GM19452 (cell line): ENCODE data around the gene NDUFA5.
"Not testable (repeated sequence)": the region's sequence is repeated elsewhere in the genome, so short reads cannot be mapped to it uniquely, and the experiment has no call there.

Experiments used
- ATAC-seq: cut with Tn5 transposase; IDR thresholded peaks from one replicate; pipeline ENCODE4 v1.9.1; 2021; ENCODE audit not compliant: unreplicated experiment

The NDUFA5 gene

DNA sequence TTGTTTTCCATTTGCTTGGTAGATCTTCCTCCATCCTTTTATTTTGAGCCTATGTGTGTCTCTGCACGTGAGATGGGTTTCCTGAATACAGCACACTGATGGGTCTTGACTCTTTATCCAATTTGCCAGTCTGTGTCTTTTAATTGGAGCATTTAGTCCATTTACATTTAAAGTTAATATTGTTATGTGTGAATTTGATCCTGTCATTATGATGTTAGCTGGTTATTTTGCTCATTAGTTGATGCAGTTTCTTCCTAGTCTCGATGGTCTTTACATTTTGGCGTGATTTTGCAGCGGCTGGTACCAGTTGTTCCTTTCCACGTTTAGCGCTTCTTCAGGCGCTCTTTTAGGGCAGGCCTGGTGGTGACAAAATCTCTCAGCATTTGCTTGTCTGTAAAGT lies 31.1 kb downstream of the NDUFA5 start:
- not testable (repeated sequence) for ATAC-seq

DNA sequence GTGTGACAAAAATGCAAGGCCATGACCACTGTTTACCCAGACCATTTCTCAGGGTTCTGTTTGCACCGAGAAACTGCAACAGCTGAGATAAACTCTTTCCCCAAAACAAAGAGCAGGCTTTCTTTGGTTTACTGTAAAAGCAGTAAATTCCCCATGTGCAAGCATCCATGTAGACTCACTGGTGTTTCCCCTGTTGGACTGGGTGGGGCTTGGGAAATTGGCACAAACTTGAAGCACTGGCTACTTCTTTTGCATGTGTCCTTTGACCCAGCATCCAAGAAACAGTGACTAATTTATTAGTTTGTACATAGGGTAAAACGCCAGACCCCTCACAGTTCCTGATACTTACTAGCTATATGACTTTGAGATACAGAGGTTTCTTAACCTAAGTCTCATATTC lies 35.6 kb downstream of the NDUFA5 start:
- ATAC-seq = no peak

DNA sequence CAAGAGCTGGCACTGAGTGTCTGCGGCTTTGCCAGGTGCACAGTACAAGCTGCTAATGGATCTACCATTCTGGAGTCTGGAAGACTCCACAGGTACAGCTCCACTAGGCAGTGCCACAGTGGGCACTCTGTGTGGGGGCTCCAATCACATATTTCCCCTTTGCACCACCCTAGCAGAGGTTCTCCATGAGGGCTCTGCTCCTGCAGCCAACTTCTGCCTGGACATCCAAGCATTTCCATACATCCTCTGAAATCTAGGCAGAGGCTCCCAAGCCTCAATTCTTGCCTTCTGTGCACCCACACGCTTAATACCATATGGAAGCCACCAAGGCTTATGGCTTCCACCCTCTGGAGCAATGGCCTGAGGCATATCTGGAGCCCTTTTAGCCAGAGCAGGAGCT lies 52.4 kb downstream of the NDUFA5 start:
- ATAC-seq = no peak

DNA sequence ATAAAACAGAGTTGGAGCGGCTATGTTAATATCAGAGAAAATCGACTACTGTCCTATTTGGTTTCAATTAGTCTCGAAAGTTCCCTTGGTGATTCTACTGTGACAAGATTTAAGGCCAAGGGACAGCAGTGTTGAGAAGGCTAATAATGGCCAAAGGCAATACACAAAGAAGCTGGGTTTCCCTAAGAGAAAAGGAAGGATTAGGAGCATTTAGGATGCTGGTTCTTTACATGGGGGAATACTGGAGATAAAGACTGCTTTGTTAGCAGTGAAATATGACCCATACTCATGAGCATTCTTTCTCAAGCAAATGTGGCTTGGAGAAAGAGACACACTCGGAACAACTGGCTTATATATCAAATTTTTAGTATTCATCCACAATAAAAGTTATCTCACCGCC lies 55.4 kb downstream of the NDUFA5 start:
- ATAC-seq = no peak

DNA sequence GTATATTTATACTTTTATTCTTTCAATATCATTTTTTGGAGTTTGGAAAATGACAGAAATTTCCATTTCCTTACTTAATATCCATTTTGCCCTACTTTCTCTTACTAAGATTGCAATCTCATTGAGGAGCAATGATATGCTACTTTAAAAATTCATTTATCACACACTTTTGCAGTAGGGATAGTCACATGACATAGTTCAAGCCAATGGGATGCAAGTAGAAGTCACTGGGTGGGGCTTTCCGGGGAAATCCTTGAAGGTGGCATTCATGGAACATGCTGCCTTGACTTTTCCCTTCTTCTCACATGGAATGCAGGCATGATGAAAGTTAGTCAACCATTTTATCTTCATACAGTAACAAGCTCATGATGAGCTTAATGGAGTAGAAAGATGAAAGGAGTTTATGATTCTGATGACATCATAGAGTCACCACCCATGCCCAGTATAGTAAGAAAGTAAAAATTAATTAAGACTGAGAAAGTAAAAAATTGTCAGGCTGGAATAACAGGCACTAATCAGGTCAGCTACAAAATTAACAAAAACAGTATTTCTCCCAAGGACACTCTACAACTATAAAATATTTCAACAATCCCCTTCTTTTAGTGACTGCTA lies 56.6 kb downstream of the NDUFA5 start:
- ATAC-seq = no peak

DNA sequence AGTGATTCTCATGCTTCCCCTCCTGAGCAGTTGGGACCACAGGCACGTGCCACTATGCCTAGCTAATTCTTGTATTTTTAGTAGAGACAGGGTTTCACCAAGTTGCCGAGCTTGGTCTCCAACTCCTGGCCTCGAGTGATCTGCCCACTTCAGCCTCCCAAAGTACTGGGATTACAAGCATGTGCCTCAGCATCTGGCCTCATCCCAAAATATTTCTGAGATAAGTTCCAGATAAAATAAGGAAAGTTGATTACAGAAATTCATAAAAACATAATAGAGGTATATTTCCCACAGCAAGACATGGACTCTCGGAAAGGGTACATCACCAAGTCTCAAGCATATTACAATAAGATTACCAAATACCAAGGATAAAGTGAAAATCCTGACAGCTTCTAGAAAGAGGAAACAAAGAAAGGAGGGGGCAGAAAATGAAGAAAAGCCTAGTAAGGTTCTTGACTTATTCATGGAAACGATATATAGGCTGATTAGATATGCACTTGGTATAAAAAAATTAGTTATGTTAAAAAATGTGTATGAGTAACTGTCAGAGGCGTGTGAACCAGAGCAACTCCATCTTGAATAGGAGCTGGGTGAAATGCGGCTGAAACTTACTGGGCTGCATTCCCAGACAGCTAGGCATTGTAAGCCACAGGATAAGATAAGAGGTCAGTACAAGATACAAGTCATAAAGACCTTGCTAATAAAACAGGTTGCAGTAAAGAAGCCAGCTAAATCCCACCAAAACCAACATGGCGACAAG lies 58.2 kb downstream of the NDUFA5 start:
- no peak for ATAC-seq

DNA sequence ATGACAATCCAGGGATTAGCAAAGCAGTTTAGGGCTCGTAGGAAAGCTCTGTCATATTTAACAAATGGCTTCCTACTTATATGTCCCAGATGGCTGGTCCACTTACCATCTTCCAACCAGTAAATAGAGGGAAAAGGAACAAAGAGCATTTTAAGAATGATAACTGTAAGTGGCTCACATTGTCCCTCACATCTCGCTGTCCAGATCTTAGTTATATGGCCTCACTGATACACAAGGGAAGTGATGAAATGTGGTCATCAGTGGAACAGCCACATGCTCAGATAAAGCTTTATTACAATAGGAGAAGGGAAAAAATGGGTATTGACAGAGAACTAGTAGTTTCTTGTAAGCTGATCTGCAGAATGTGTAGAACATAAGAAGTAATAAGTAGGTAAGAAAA lies 59.0 kb downstream of the NDUFA5 start:
- no peak for ATAC-seq

DNA sequence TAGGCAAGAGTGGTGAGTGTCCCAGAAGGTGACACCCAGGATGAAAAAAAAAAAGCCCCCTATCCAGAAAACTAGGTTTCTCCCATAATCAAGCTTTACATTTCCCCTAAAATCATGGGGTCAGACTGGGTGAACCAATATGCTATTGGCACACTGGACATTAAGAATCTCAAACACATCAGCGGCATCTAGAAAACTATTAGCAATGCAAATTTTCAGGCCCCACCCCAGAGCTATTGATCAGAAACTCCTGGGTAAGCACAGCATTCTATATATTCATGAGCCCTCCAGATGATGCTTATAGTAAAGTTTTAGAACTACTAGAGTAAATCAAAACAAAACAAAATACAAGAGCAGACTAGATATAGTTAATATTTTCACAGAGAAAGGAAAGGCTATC lies 59.6 kb downstream of the NDUFA5 start:
- no peak for ATAC-seq

DNA sequence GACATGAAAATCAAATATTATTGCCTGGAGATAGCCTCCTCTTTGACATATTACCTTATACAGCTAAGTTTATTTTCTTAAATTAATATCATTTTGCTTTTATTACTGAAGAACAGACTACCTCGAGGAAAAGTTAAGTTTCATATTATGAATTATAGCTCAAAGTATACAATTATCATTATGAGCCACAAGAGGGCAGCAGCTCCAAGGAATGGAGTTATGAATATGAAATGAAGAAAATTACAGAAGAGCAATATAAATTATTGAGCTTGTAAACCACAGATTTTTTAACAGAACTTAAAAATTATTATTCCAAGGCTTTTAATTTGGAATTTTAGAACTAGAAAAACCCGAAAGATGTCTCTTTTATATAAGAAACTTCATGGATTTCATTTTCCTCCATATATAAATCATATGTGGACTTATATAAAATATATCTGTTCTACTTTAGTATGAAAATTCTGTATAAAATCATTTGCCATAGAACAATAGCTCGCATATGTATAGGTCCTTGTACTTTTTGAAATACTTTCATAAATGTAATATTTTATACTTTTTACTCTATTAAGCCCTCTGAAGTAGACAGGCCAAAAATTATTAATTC lies 63.3 kb downstream of the NDUFA5 start:
- ATAC-seq = no peak

DNA sequence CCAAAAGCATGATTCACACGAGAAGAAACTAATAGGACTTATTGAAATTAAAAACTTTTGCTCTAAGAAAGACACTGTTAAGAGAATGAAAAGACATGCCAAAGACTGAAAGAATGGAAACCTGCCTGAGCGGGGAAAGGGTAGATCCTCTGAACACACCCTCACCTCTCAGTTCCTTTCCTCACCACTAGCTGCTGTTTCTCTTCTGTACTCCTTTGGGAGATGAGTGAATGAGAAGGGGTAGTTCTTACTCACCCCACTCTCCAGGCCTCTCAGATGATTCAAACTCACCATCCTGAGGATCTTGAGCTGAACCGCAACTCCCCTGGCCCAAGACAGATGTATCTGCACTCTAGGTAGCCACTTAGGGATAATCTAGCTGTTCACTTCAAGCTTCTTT lies 65.1 kb downstream of the NDUFA5 start:
- ATAC-seq = peak; percentile 70
